Heart left ventricle (tissue), 13 donors: Measurements from ENCODE around the gene SARNP.
A peak's percentile ranks its signal among the peaks of the same experiment; 100 is the strongest.

Experiments used
- CTCF ChIP-seq, 12 donors: fragments of 200-600 bp; sonication (generic) in 4 of 12; IDR thresholded peaks; one replicate each; pipeline versions ENCODE4 v1.5.0 to v1.8.0; 2018 to 2022; ENCODE audit warnings: antibody characterized with exemption in 12 of 12, mild to moderate bottlenecking in 5 of 12
- POLR2A ChIP-seq, 2 donors: fragments of 450-650 bp; IDR thresholded peaks; one replicate each; pipeline ENCODE4 v1.6.1; 2017; ENCODE audit warnings: antibody characterized with exemption in 2 of 2, mild to moderate bottlenecking in 2 of 2, moderate library complexity in 2 of 2
- donor health status: ischemic (EF 13 %, LVEDD 7.1; RV severe dilation, severe dysfunction).
- donor health status: DM: no; HTN: yes; CAD: no.
- donor health status: DM: no; HTN: no; CAD: no.
- donor health status: ischemic (EF 25% LVEDD 6.9; RV normal size, moderate dysfunction).
- donor health status: ischemic (EF 25% LVEDD 5.7; RV mildly dilated, moderate dysfunction).
- donor health status: ischemic (EF 35%, LVEDD 5.7; RV mildly dilated, moderate dysfunction).
- donor health status: nonischemic (EF 11% LVEDD 7.7; RV severe dilation, severe dysfunction).
- donor health status: DM: yes; HTN: yes; CAD: no.
- donor health status: PGD.
- donor health status: ischemic (EF 29% LVEDD 5.4; RV normal size, mild dysfunction).
- donor health status: nonischemic (EF 23%, LVEDD 6.1; RV moderate dilation, normal function).

DNA sequence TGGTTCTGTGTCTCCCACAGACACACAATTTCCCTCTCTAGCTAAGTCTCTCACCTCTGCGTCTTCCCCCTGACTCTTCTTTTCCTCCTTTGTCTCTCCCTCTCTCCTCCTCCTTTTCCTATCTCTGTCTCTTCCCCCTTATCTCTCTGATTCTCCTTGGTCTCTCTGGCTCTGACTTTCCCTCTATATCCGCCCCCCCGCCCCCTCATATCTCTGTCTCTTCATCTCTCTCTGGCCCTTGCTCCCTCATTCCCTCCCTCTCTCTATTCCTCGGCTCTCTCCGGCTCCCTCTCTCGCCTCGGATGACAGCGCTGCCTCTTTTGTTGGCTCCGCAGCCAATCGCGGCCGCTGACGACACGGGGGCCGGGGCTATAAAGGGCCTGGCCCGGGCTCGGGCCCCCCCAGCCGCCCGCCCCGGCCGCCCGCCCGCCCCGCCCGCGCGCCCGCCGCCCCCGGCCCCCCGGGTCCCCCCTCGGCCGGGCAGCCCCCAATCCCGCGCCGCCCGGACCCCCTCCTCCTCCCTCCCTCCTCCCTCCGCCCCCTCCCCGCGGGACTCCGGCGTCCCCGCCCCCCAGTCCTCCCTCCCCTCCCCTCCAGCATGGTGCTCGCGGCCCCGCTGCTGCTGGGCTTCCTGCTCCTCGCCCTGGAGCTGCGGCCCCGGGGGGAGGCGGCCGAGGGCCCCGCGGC lies 74.7 kb downstream of the SARNP start, which contains the start of gene GDF11:
- TF ChIP-seq POLR2A (IDR thresholded peaks at IDR 0.05) (peak; percentile 88 to 91), CTCF (IDR thresholded peaks at IDR 0.05) (no peak)
